EL (cell line): Measurements from ENCODE around the gene OSMR.

ENCODE experiments used
- DNase-seq: peaks from one replicate; pipeline ENCODE4 v3.0.0-alpha.2; 2016

Gene OSMR

DNA sequence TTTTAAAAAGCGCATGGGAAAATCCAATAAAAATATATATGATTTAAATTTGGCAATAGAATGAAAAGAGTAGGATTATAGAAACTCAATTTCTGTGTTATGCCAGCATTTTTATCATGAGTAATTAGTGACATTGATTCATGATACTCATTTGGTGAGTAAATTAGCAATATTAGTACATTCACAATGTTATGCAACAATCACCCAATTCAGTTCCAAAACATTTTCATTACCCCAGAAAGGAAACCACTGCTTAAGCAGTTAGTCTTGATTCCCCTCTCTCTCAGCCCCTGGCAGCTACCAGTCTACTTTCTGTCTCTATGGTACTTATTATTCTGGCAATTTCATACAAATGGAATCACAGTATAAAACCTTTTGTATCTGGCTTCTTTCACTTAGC, 27.0 kb downstream of the OSMR start:
- DNase-seq, result no peak

DNA sequence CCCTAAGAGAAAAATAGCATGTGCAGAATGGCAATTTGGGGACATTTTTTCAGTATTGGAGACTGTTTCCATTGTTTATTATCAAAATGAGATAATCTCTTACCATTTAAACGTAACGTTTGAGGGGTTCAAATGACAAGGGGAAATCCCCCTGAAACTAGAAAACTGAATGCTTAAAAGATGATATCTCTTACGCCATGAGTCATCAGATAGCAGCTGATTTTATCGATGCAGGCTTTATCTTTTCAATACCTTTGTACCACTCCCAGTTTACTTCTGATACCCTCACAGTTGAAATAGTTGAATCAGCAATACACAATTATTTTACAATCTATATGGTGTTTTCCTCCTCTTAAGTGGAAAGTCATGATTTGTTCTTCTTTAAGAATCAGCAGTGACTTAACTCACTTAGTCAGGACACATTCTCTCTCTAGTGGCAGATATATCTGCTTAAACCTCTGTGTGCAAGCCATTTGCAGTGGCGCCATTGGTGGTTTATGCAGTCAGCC, 29.2 kb downstream of the OSMR start:
- DNase-seq, result no peak

DNA sequence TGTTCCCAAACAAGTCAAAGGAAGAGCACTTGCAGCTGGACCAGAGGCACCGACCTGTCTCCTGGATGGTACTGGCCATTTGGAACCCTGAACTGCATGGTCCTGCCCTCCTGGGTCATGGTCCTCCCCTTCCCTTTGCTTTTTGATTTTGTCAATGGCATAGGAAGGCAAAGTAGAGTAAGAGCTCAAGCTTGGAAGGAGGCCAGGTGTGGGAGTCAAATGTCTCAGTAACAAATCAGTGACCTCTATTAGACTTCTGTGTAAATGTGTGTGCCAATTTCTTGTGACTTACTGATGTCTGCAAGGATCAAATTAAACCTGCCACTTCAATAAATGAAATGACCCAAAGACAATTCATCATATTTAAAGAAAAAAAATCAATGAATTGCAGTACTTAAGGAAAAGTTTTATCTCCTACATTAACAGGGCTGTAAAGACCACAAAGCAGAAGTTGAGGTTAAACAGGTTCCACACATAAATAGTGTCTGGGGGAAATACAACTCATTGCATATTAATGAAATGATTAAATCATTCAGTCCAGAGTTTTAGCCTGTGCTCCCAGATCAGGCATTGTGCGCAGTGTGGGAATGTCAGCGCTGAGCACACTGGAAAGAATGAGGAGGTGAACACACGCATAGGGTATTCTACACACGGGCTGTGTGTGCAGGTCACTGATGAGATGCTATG, 32.7 kb downstream of the OSMR start:
- no peak for DNase-seq

DNA sequence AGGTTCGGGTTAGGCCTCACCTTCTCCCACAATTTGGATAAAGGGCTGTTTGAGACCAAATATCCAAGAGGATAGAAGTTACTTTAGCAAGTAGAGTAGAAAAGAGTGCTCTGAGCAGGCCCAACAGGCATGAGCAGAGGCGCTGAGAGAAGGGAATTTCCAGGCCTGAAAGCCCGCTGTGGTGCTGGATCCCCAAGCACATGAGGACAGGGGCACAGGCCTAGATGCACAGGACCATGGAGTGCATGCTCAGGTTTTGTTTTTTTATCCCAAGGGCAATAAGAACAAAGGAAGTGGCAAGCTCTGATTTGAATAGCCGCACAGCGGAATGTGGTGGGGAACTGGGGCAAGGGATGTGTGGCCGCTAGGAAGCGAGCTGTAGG, 33.3 kb downstream of the OSMR start:
- no peak for DNase-seq

DNA sequence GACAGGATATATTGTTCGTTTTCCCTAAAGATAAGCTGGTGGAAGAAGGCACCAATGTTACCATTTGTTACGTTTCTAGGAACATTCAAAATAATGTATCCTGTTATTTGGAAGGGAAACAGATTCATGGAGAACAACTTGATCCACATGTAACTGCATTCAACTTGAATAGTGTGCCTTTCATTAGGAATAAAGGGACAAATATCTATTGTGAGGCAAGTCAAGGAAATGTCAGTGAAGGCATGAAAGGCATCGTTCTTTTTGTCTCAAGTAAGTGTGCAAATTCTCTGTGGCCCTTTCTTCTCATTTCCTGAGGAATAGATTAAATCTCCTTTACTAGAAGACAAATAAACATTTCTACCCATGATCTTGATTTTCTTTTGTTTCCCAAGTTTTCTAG, 38.0 kb downstream of the OSMR start:
- no peak for DNase-seq

DNA sequence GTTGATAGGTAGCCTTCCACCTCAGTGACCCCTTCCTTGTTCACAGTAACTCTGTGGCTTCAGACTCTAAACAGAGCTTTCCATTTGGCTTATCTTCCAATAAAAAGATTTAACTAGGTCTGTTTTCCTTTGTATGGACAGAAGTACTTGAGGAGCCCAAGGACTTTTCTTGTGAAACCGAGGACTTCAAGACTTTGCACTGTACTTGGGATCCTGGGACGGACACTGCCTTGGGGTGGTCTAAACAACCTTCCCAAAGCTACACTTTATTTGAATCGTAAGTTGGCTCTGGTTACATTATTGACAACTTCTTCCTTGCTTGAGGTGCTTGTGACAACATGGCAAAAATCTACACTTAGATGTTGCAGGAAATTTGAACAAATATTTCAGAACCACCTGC, 39.4 kb downstream of the OSMR start:
- DNase-seq, result no peak

DNA sequence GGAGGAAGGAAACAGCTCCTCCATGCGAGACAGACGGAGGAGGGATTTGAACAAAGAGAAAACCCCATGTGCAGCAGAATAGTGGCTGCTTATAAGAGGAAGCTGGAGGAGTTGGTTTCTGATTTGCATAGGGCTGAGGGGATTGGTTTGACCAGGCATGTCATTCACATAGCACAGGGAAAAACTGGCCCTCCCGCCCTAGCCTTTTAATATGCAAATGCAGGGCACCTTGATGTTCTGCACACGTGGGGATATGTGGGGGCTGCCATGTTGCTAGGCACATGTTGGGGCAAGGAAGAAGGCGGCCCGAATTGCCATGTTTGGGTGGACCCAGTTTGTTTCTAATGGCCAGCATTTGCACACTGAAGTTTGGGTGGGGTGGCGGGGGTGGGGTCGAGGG, 42.2 kb downstream of the OSMR start:
- no peak for DNase-seq

DNA sequence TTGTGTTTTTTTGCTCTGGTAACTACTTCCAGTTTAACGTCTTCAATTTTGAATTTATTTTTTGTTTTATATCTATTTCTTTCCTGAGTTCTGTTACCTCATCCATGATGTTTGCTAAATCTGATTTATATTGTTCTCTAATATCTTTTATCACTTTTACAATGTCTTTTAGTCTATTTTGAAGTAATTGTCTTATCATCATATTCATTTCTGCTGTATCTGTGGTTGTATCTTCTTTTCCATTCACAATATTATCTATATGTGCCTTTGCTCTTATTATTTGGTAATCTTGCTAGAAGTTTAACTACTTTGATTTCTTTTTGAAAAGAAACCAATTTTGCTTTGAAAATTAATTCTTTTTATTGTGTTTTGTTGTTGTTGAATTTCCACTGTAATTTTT, 43.6 kb downstream of the OSMR start:
- no peak for DNase-seq

DNA sequence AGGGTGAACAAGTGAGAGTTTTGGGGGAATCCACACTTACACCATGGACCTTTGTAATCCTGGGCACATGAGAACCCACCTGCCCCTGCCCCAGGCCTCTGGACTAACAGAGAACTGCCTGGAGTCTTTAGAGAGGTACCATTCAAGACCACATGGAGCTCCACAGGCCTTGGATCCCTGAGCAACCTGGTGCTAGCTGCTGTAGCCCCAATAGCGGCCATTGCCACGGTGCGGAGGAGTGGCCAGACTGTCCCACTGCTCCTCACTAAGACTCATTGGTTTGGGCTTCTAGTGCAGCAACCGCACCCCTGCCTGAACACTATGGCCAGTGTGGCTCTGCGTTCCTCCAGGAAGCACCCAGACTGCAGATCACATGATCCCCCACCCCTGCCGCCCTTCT, 45.8 kb downstream of the OSMR start:
- no peak for DNase-seq

DNA sequence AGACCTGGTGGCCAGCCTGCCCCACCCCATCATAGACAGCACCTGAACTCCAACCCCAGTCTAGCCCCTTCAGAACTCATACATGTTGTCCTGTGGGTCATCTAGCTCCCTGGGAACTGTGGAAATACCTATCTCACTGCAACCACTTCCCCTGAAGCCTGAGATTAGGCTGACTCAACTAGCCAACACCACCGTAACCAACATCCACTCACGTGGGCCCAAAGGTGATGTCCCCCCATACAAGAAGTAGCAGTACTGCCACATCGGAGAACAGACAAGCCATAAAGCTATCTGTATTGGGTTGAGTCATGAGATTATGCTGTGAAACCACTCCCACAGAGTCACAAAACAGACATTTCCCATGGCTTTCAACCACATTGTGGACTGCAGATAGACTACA, 46.6 kb downstream of the OSMR start:
- no peak for DNase-seq

DNA sequence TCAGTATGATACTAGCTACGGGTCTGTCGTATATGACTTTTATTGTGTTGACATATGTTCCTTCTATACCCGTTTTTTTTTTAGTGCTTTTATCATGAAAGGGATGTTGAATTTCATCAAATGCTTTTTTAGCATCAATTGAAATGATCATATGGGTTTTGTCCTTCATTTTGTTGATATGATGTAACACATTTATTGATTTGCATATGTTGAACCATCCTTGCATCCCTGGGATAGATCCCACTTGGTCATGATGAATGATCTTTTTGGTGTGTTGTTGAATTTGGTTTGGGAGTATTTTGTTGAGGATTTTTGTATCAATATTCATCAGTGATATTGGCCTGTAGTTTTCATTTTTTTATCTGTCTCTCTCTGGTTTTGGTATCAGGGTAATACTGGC, 50.9 kb downstream of the OSMR start:
- no peak for DNase-seq

DNA sequence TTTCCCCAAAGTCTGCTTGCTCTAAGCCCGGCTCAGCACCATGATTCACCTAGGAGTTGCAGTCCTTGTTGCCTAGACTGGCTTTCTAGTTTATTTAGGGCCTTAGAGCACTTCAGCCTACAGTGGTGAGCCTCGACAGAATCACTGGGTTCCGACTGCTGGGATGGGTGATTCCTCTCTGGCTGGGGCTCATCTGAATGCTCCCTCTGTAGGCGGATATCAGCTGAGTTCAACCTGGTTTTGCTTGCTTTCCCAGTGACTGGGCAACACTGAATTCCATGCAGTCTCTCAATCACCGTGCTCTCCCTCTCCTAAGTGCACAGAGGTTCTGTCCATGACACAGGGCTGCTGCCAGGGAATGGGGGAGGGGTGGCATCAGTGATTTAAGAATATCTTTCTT, 54.1 kb downstream of the OSMR start:
- no peak for DNase-seq

DNA sequence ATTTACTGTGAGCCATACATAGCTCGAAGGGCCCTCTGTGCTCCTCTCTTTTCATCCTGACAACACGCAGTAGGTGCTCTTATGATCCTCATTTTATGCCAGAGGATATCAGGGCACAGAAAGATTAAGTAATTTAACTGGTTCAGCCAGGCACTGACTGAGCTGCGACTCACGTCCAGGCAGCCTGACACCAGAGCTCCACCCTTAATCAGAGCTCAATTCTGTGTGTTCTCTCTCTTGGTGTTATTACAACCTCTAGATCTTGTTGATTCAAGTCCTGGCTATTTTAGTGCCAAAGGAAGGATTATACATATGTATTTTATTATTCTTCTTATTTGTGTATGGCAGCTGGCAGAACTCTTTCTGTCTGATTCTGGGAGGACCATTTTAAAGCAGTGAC, 59.7 kb downstream of the OSMR start:
- no peak for DNase-seq

DNA sequence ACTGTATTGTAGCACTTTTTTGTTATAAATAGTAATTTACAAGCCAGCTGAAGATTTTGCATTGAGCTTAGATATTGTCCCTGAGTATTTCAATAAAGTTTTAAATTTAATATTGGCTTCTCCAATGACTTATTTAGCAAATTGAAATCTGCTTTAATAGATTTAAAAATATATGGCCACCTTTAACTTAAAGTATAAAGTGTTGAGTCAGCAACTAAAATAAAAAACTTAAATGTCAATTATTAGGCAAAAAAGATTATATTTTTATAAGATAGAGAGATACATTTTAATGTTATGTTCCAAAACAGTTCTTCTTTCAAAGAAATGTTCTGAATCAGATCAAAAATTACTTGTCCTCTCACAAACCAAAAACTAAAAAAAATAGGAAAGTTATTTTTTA, 60.7 kb downstream of the OSMR start:
- no peak for DNase-seq

DNA sequence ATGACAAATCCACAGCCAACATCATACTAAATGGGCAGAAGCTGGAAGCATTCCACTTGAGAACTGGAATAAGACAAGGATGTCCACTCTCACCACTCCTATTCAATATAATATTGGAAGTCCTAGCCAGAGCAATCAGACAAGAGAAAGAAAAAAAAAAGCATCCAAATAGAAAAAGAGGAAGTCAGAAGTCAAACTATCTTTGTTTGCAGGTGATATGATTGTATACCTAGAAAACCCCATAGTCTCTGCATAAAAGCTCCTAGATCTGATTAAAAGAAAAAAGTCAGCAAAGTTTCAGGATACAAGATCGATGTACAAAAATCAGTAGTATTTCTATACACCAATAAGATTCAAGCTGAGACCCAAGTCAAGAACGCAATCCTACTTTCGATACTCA, 66.1 kb downstream of the OSMR start:
- DNase-seq, result no peak

DNA sequence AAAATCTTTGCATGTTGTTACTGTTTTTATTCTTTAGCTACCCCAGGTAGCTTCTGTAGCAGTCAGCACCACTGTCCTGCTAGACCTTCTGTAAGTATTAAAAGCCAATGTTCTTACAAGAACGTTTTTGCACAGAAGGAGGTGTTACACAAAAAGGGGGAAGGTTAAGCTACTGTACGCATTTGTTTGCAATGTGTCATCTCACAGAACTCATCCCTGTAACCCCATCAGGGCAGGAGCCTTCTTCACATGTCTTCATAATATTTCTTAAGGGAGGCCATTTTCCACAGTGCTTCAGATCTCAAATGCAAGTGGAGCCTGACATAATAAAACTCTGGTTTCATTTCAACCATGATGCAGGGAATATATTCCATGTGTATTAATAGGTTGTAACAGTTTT, 67.9 kb downstream of the OSMR start:
- peak; percentile 31 for DNase-seq

DNA sequence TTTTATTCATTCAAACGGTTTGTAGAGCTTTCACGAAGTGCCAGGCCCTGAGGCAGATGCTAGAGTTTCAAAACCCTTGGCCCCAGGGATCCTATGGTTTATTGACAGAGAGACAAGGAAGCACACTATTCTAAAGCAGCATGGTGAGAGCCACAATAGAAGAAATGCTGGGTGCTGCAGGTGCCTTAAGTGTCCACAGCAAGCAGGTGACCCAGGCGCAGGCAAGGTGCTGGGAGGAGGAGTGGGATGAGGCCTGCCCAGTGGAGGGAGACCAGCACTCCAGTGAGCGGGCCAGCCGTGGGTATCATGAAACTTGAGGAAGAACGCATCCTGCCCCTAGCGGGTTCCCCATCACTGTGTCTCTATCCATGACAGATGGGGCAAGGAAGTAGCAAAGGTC, 71.0 kb downstream of the OSMR start:
- DNase-seq, result no peak

DNA sequence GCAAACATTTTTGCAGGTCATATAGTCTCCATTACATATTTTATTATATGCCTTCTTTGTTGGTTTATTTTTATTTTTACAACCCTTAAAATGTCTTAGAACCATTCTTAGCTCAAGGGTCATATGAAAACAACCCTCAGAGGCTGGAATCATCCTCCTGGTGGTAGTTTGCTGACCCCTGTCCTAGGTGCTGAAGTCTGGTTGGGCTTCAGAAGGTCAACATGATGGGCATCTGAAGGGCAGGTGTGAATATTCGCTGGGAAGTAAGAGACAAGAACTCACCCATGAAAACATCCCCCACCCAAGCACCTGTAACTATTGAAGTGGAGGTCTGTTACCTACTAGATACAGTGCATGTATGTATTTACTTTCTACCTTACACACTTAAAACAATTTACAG, 75.4 kb downstream of the OSMR start:
- DNase-seq, result no peak

DNA sequence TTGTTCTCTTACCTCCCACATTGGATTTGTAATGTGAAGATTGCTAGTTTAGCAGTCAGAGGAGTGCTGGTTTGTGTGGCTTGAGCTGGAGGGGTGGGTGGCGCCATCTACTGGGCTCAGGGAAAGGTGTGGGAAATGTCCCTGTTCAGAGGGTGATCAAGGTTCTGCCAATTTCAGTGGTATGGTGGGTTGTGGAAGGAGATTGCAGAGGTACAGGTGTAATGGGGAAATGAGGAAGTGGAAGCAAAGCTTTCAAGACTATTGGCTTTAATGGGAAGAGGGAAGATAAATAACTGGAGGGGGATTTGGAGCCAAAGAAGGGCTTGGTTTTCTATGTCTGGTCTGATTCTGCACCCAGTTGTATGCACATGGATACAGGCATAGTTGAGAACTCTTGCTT, 76.4 kb downstream of the OSMR start:
- peak; percentile 62 for DNase-seq

DNA sequence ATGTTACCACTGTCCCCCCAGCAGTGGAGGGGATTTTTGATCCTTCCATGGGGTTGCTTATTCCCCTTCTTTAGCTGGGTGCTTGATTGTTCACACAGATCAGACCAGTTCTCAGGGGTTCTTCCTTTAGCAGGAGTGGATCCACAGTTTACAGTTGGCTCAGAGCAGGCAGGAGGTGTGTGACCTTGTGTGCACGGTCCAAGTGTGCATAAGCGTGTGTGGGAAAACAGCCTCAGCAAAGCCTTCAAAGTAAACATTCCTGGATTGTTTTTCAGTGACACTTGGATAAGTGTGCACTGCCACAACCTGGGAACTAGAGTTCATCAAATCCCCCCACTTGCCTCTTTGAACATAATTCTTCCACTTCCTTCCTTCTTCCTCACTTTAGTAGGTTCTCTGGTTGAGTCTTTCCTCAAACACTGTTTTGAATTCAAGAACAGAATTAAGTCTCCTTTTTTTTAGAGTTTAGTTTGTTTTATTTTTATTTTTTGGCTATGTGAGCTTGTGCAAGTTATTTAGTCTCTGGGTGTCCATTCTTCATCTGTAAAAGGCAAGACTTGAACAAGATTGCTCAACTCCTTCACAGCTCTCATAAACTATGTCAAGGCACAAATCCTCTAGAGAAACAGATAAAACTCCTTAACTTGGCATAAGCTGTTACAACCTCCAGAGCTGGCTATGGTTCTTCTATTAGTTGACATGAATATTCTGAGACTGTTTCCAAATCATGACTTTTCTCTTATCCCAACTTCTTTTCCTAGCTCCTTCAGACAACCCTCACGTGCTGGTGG, 78.0 kb downstream of the OSMR start:
- DNase-seq, result no peak

DNA sequence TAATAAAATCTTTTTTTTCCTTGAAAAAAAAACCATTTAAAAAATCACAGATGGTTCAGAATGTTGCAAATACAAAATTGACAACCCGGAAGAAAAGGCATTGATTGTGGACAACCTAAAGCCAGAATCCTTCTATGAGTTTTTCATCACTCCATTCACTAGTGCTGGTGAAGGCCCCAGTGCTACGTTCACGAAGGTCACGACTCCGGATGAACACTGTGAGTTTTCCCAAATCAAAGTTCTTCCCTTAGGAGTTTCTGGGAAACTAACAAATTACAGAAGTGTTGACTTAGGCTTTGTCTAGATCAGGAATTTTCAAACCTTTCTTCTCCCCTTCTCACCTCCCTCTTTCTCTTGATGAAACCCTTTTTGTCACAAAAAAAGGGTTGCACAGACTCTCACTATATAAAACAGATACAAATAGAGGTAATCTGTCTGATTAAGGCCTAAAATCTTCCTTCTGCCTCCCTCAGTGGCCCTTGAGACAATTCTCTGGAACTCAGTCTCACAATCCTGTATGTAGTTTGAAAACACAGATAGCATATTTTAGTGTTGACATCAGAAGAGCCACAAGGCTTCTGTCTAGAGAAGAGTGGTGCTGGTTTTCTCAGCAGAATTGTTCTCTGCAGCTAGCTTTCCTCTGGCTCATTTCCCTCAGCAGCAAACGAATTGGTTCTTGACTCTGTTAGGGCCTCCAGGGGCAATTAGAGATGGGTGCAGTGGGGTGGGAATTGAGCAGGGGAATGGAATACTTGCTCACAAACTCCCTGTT, 79.5 kb downstream of the OSMR start:
- peak; percentile 82 for DNase-seq

DNA sequence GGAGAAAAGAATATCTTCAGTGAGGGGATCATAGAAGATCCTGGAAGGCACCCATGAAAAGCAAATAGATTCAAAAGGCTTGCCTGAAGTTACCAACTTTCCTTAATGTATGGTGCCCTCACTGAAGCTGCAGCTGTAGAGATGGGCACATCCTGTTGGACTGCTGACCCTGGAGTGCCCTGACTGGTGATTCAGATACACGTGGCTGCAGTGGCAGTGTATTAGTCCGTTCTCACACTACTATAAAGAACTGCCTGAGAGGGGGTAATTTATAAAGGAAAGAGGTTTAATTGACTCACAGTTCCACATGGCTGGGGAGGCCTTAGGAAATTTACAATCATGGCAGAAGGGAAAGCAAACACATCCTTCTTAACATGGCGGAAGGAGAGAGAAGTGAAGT, 80.3 kb downstream of the OSMR start:
- peak; percentile 86 for DNase-seq

DNA sequence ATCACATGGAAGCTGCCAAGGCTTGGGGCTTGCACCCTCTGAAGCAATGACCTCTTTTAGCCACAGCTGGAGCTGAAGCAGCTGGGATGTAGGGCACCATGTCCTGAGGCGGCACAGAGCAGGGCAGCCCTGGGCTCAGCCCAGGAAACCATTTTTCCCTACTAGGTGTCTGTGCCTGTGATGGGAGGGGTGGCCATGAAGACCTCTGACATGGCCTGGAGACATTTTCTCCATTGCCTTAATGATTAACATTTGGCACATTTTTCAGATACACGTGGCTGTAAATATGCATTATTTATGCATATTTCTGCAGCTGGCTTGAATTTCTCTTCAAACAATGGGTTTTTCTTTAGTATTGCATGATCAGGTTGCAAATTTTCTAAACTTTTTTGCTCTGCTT, 81.7 kb downstream of the OSMR start:
- no peak for DNase-seq

DNA sequence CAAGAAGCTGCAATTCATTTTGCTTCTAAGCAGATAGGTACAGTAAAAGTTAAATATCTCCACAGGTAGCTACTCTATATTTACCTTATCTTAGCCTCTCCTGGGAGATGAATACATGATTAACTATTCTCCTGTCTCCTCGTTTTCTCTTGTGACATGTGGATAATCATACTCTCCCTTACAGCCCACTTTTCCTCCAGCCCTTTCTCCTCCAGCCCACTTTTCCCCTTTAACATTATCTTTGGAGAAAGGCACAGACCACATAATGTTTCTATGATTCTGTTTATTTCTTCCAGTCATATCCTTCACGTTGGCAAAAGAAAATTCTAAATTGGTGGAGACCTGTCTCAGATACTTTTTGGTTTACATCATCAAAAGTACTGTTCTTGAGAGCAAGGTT, 84.0 kb downstream of the OSMR start:
- no peak for DNase-seq
